ENCODE data around the gene HEATR5B.

DNA sequence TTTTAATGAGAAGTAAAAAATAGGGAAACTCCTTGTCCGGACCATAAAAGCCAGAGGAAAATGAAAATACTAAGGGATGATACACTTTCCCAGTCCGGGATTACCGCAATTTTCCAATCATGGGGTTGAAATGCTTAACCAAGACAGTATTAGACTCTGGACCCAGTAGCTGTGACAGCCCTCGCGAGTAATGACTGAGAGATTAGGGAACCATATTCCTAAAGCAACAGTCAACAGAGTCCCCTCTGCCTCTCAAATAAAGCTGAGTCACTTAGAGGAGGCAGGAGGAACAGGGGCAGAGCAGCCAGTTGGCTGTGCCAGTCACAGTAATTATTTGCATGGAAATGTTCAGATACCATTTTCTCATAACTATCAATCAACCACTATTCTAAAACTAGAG is 35.0 kb upstream of the HEATR5B start:
- TF ChIP-seq CTCF (conservative IDR thresholded peaks at IDR 0.05 in 1 of 2, IDR thresholded peaks at IDR 0.05 in 1 of 2; ENCODE audit: low read depth in 1 of 2, low read length in 2 of 2), result no peak
- TF ChIP-seq EZH2 (IDR thresholded peaks at IDR 0.05; ENCODE audit: low read length, missing control alignments), result no peak
